Measurements from ENCODE around the gene DOCK8. TPM values are rescaled to one million over a fixed set of nuclear protein-coding genes. Genes with fewer than 3 reads are reported as not detected.
A peak's percentile ranks its signal among the peaks of the same experiment; 100 is the strongest.

DOCK8 gene
- total RNA-seq, 3 donors from 2014 or later = 18.4 to 34.1 (median 20.8) TPM

- Histone ChIP-seq H3K36me3 (no peaks in the 10 kb centered on the region), H3K4me1 (peaks cover 0 to 5% of the 10 kb centered on the region in 2 donors), H3K27me3 (no peaks in the 10 kb centered on the region), H3K27ac (peak overlapping the region; percentile 53 to 60), H3K9me3 (no peaks in the 10 kb centered on the region), H3K4me3 (no peak overlapping the region)
- DNase-seq (ENCODE audit: low spot score in 2 of 2) = no peak
- TF ChIP-seq POLR2A (IDR thresholded peaks at IDR 0.05) (no peak), CTCF (IDR thresholded peaks at IDR 0.05) (no peak), POLR2AphosphoS5 (IDR thresholded peaks at IDR 0.05) (no peak)
- intact Hi-C loops (cut with DNase I; ENCODE audit: low total_unique reads) = no loop called here
These were observed 36.7 kb downstream of the DOCK8 start for GRCh38 chr9:251398-251797.

GRCh38 chr9:253539-253938 lies 38.9 kb downstream of the DOCK8 start:
- H3K9me3 ChIP-seq = no peaks in the 10 kb centered on the region
- H3K36me3 ChIP-seq = no peaks in the 10 kb centered on the region
- no peak for DNase-seq (ENCODE audit: low spot score in 2 of 2)
- H3K4me1 ChIP-seq = peaks cover 0 to 5% of the 10 kb centered on the region in 2 donors
- no peak for TF ChIP-seq POLR2AphosphoS5 (IDR thresholded peaks at IDR 0.05)
- no peak for TF ChIP-seq CTCF (IDR thresholded peaks at IDR 0.05)
- TF ChIP-seq POLR2A (IDR thresholded peaks at IDR 0.05) = no peak
- intact Hi-C loops (cut with DNase I; ENCODE audit: low total_unique reads) = no loop called here
- H3K27me3 ChIP-seq = no peaks in the 10 kb centered on the region
- H3K27ac ChIP-seq = no peak overlapping the region
- H3K4me3 ChIP-seq = no peak overlapping the region

GRCh38 chr9:254516-254915 lies 39.9 kb downstream of the DOCK8 start:
- H3K27me3 ChIP-seq = no peaks in the 10 kb centered on the region
- intact Hi-C loops (cut with DNase I; ENCODE audit: low total_unique reads) = no loop called here
- H3K4me1 ChIP-seq = peaks cover 0 to 5% of the 10 kb centered on the region in 2 donors
- no peak for TF ChIP-seq POLR2A (IDR thresholded peaks at IDR 0.05)
- TF ChIP-seq POLR2AphosphoS5 (IDR thresholded peaks at IDR 0.05) = no peak
- TF ChIP-seq CTCF (IDR thresholded peaks at IDR 0.05) = no peak
- no peak overlapping the region for H3K4me3 ChIP-seq
- no peak overlapping the region for H3K27ac ChIP-seq
- no peak for DNase-seq (ENCODE audit: low spot score in 2 of 2)
- no peaks in the 10 kb centered on the region for H3K36me3 ChIP-seq
- H3K9me3 ChIP-seq = no peaks in the 10 kb centered on the region

- Histone ChIP-seq H3K27ac (no peak overlapping the region), H3K4me3 (no peak overlapping the region), H3K9me3 (no peaks in the 10 kb centered on the region), H3K36me3 (no peaks in the 10 kb centered on the region), H3K27me3 (no peaks in the 10 kb centered on the region), H3K4me1 (peaks cover 0 to 5% of the 10 kb centered on the region in 2 donors)
- TF ChIP-seq POLR2AphosphoS5 (IDR thresholded peaks at IDR 0.05) = no peak
- TF ChIP-seq CTCF (IDR thresholded peaks at IDR 0.05) = no peak
- TF ChIP-seq POLR2A (IDR thresholded peaks at IDR 0.05) = no peak
- no peak for DNase-seq (ENCODE audit: low spot score in 2 of 2)
- intact Hi-C loops (cut with DNase I; ENCODE audit: low total_unique reads) = no loop called here
These were observed 43.3 kb downstream of the DOCK8 start for GRCh38 chr9:257957-258356.

GRCh38 chr9:259405-260404 lies 45.0 kb downstream of the DOCK8 start:
- H3K9me3 ChIP-seq = no peaks in the 10 kb centered on the region
- no peak for DNase-seq (ENCODE audit: low spot score in 2 of 2)
- no peaks in the 10 kb centered on the region for H3K27me3 ChIP-seq
- TF ChIP-seq CTCF (IDR thresholded peaks at IDR 0.05) (no peak), POLR2A (IDR thresholded peaks at IDR 0.05) (no peak), POLR2AphosphoS5 (IDR thresholded peaks at IDR 0.05) (no peak)
- intact Hi-C loops (cut with DNase I; ENCODE audit: low total_unique reads) = no loop called here
- H3K36me3 ChIP-seq = no peaks in the 10 kb centered on the region
- H3K27ac ChIP-seq = no peak overlapping the region
- H3K4me3 ChIP-seq = no peak overlapping the region
- H3K4me1 ChIP-seq = no peaks in the 10 kb centered on the region
